K562 (cell line): ENCODE measurements around the gene STOX2. TPM values are rescaled to one million over a fixed set of nuclear protein-coding genes. Genes with fewer than 3 reads are reported as not detected.

Source experiments
- ATAC-seq: fragments of 200-7000 bp; cut with Tn5 transposase; 3 replicates; pipeline ENCODE4 v1.9.1; 2020; ENCODE audit warnings: moderate library complexity
- BruUV-seq: library from RNA; stranded (reverse); fragments of 400-500 nt; replicated peaks from 2 replicates; lab custom pipeline; 2021; lab: Mats Ljungman, UMichigan
- CTCF ChIA-PET: fragments of 300-600 bp; formaldehyde crosslinking; extraction: SDS; loops from one replicate; lab custom pipeline; 2021; ENCODE audit warnings: low intra/inter-chr PET ratio; lab: Yijun Ruan, JAX
- POLR2A ChIA-PET: fragments of 300-600, 350-650 bp; sonication (Branson Sonifier 250); formaldehyde crosslinking; extraction: SDS; loops from one replicate; lab custom pipeline; 2021; ENCODE audit warnings: antibody characterized with exemption, inconsistent platforms; lab: Yijun Ruan, JAX
- DNase-seq, 4 experiments: peaks; one replicate each; pipeline versions ENCODE4 v3.0.0 to v3.0.0-alpha.2; 2011 to 2018; ENCODE audit warnings: low spot score in 3 of 4, mixed read lengths in 3 of 4; ENCODE audit errors: extremely low read depth in 1 of 4
- FAIRE-seq: peaks from 2 replicates; lab custom pipeline; 2011; peaks lifted over from hg19 to GRCh38; lab: Jason Lieb, UNC
- H2AFZ ChIP-seq: 2 replicates; pipeline ENCODE4 v1.6.0; 2011; ENCODE audit warnings: low read depth, low read length, control low read depth, inconsistent platforms
- H3K27ac ChIP-seq: fragments of 200-600 bp; 3 replicates; pipeline ENCODE4 v1.8.0; 2011; ENCODE audit warnings: low read depth, mild to moderate bottlenecking, control low read depth, inconsistent platforms, low read length, moderate library complexity, mixed read lengths; ENCODE audit errors: extremely low read depth
- H3K27me3 ChIP-seq, 2 experiments: fragments of 300-600 bp in 1 of 2; 2 replicates in 1 of 2; 3 replicates in 1 of 2; pipeline versions ENCODE4 v1.6.0 to v1.8.0; 2011; ENCODE audit warnings: inconsistent platforms in 2 of 2, low read length in 2 of 2, mild to moderate bottlenecking in 1 of 2, mixed read lengths in 1 of 2, moderate library complexity in 1 of 2; ENCODE audit not compliant: control insufficient read depth in 2 of 2, insufficient read depth in 2 of 2
- H3K36me3 ChIP-seq: fragments of 300-600 bp; 3 replicates; pipeline ENCODE4 v1.8.0; 2011; ENCODE audit warnings: mild to moderate bottlenecking, low read length, inconsistent platforms; ENCODE audit not compliant: control insufficient read depth, insufficient read depth
- H3K4me1 ChIP-seq, 2 experiments: fragments of 200-600 bp in 1 of 2; replicated peaks in 1 of 2; 2 replicates in 1 of 2; 3 replicates in 1 of 2; pipeline versions ENCODE4 v1.5.1 to v1.8.0; 2011; ENCODE audit warnings: inconsistent platforms in 2 of 2, low read length in 2 of 2, mild to moderate bottlenecking in 1 of 2, mixed read lengths in 1 of 2, moderate library complexity in 1 of 2; ENCODE audit not compliant: control insufficient read depth in 2 of 2, insufficient read depth in 2 of 2
- H3K4me2 ChIP-seq: 2 replicates; pipeline ENCODE4 v1.6.1; 2011; ENCODE audit warnings: low read length, control low read depth, inconsistent platforms, mixed read lengths; ENCODE audit not compliant: insufficient read depth
- H3K4me3 ChIP-seq: fragments of 200-600 bp; sonication (generic), shearing (Covaris generic); 2 replicates; pipeline ENCODE4 v1.5.1; 2016; ENCODE audit warnings: control low read depth, inconsistent platforms
- H3K79me2 ChIP-seq: fragments of 200-600 bp; 3 replicates; pipeline ENCODE4 v1.8.0; 2011; ENCODE audit warnings: low read length, inconsistent platforms; ENCODE audit not compliant: control insufficient read depth, insufficient read depth
- H3K9ac ChIP-seq, 2 experiments: 2 replicates each; pipeline versions ENCODE4 v1.6.0 to v1.6.1; 2011; ENCODE audit warnings: low read depth in 2 of 2, low read length in 2 of 2, control low read depth in 1 of 2, inconsistent platforms in 1 of 2, mild to moderate bottlenecking in 1 of 2, mixed read lengths in 1 of 2; ENCODE audit not compliant: insufficient read depth in 1 of 2
- H3K9me1 ChIP-seq: one replicate; pipeline ENCODE4 v1.6.0; 2011; ENCODE audit warnings: inconsistent platforms, mild to moderate bottlenecking, low read length, moderate library complexity; ENCODE audit not compliant: control insufficient read depth, insufficient read depth
- H3K9me3 ChIP-seq: replicated peaks from 2 replicates; pipeline ENCODE4 v1.5.1; 2011; ENCODE audit warnings: low read depth, low read length, inconsistent platforms; ENCODE audit not compliant: control insufficient read depth, insufficient read depth
- H4K20me1 ChIP-seq: replicated peaks from 2 replicates; pipeline ENCODE4 v1.6.1; 2011; ENCODE audit warnings: low read length, inconsistent platforms, mixed read lengths; ENCODE audit not compliant: control insufficient read depth, insufficient read depth
- BMI1 ChIP-seq: fragments of 150-350 bp; IDR thresholded peaks from 2 replicates; pipeline ENCODE4 v1.6.1; 2014; ENCODE audit warnings: low read length
- FUS ChIP-seq: fragments of 200-400 bp; formaldehyde crosslinking; optimal IDR thresholded peaks from 2 replicates; pipeline ENCODE3; 2017; ENCODE audit warnings: low read depth, low read length
- JUND ChIP-seq, 2 experiments: IDR thresholded peaks; 2 replicates in 1 of 2; 3 replicates in 1 of 2; pipeline ENCODE4 v1.6.1; 2011; ENCODE audit warnings: borderline replicate concordance in 2 of 2, low read depth in 2 of 2, low read length in 2 of 2, improper control_type of control experiment in 1 of 2, missing biosample characterization in 1 of 2, missing genetic modification characterization in 1 of 2, missing genetic modification reagents in 1 of 2
- PTBP1 ChIP-seq: fragments of 200-400 bp; formaldehyde crosslinking; IDR thresholded peaks from 2 replicates; pipeline ENCODE4 v1.6.1; 2017; ENCODE audit warnings: low read depth, low read length
- SRSF3 ChIP-seq: fragments of 200-400 bp; formaldehyde crosslinking; IDR thresholded peaks from 2 replicates; pipeline ENCODE4 v1.6.1; 2016; ENCODE audit warnings: mild to moderate bottlenecking, low read length, moderate library complexity; ENCODE audit not compliant: insufficient read depth
- USF1 ChIP-seq: sonication (generic); formaldehyde crosslinking; IDR thresholded peaks from 2 replicates; pipeline ENCODE4 v1.9.0; 2022; ENCODE audit warnings: mild to moderate bottlenecking, missing genetic modification reagents
- VEZF1 ChIP-seq: fragments of 200-800 bp; sonication (Bioruptor generic); IDR thresholded peaks from 2 replicates; pipeline ENCODE4 v1.6.1; 2017; ENCODE audit warnings: missing genetic modification characterization, missing compliant biosample characterization
- ZNF384 ChIP-seq: IDR thresholded peaks from 2 replicates; pipeline ENCODE4 v1.6.1; 2012; ENCODE audit warnings: low read depth, low read length, improper control_type of control experiment
- ZNF551 ChIP-seq: fragments of 250-450 bp; sonication (Bioruptor Pico); IDR thresholded peaks from 2 replicates; pipeline ENCODE4 v1.5.0; 2021; ENCODE audit warnings: mild to moderate bottlenecking, moderate library complexity
- ZNF830 ChIP-seq: fragments of 250-450 bp; sonication (Bioruptor Pico); IDR thresholded peaks from 2 replicates; pipeline ENCODE4 v1.5.0; 2021; ENCODE audit warnings: mild to moderate bottlenecking
- WGBS: fragments of 100-300 bp; shearing (Covaris generic); methylation state at CpG from one replicate; pipeline ENCODE4 v1.1.6; 2016; ENCODE audit warnings: low coverage, mixed read lengths; ENCODE audit not compliant: insufficient coverage; ENCODE audit errors: missing lambda C conversion rate; 5-methylcytosine and 5-hydroxymethylcytosine counted together
- in situ Hi-C: fragments of 300-500 bp; cut with MboI; formaldehyde crosslinking; loops from 4 replicates; pipeline ENCODE4 v1.15.0; 2018; ENCODE audit warnings: inconsistent platforms, mixed read lengths
- intact Hi-C: fragments of 100-400 bp; cut with micrococcal nuclease; formaldehyde crosslinking; loops from 2 replicates; pipeline ENCODE4 v1.14.2; 2022
- polyA plus RNA-seq, 8 experiments: library from polyadenylated mRNA; depleted of rRNA in 4 of 8; stranded (reverse) in 5 of 8; unstranded in 3 of 8; fragments of >200 nt; fragmentation: Nextera tagmentation in 2 of 8; fragmentation: Illumina TruSeq in 1 of 8; extraction: Ambion mirVana in 2 of 8; extraction: Trizol in 1 of 8; gene quantifications; 2 replicates each; pipeline versions ENCODE4 v1.2.1 to v1.2.3, GENCODE V29; 2011 to 2014; ENCODE audit warnings: inconsistent platforms in 1 of 8, missing spikeins in 1 of 8
- total RNA-seq, 7 experiments: library from RNA; depleted of rRNA in 6 of 7; stranded (reverse); fragments of >200 nt in 6 of 7; fragmentation: Illumina TruSeq in 2 of 7; extraction: Trizol in 2 of 7; gene quantifications; 2 replicates each; pipeline versions ENCODE4 v1.2.1 to v1.2.3, GENCODE V29; 2011 to 2021; ENCODE audit warnings: low replicate concordance in 1 of 7
- TF ChIP-seq, protein P1 (sequence below): fragments of 250-450 bp; sonication (Bioruptor Pico); IDR thresholded peaks from 2 replicates; pipeline ENCODE4 v1.5.0; 2020; ENCODE audit warnings: mild to moderate bottlenecking, borderline replicate concordance
- TF ChIP-seq, protein P2 (sequence below): sonication (generic); formaldehyde crosslinking; IDR thresholded peaks from 2 replicates; pipeline ENCODE4 v1.8.1; 2023; ENCODE audit warnings: mild to moderate bottlenecking, missing genetic modification reagents, moderate library complexity
- TF ChIP-seq, protein P3 (sequence below): IDR thresholded peaks from 3 replicates; pipeline ENCODE4 v1.6.1; 2011; ENCODE audit warnings: borderline replicate concordance, mild to moderate bottlenecking, moderate library complexity; ENCODE audit not compliant: insufficient read length; ENCODE audit errors: extremely low read depth

STOX2 gene
- total and polyA plus RNA-seq, 9 of the 15 experiments (the other 6 are each of a cell fraction or from before 2014, with no cell fraction given) = not detected

GRCh38 chr4:183934761-183935160, 29.7 kb downstream of the STOX2 start:
- no peak for FAIRE-seq
- no peaks in the 10 kb centered on the region for H3K9me1 ChIP-seq
- no peak overlapping the region for H3K4me2 ChIP-seq
- no peak overlapping the region for H3K9ac ChIP-seq
- no peaks in the 10 kb centered on the region for H3K4me1 ChIP-seq
- no peak overlapping the region for H3K4me3 ChIP-seq
- no peaks in the 10 kb centered on the region for H3K79me2 ChIP-seq
- H4K20me1 ChIP-seq = no peaks in the 10 kb centered on the region; the same call in 1 of the 2 replicates
- H3K27me3 ChIP-seq = peaks cover 5 to 30% of the 10 kb centered on the region in 2 experiments; a peak in 4 of 5 replicates
- H3K36me3 ChIP-seq = no peaks in the 10 kb centered on the region
- H3K27ac ChIP-seq = no peak overlapping the region
- H3K9me3 ChIP-seq = no peaks in the 10 kb centered on the region
- ATAC-seq = no peak
- ChIA-PET POLR2A (no interaction called here), CTCF (no interaction called here)
- no TSS peak for BruUV-seq
- H2AFZ ChIP-seq = no peak overlapping the region
- intact Hi-C loops (no loop called here), in situ Hi-C loops (no loop called here)
- DNase-seq = no peak
- WGBS = 3% methylated on average over 6 of the region's 6 CpGs
- no peak for TF ChIP-seq ZNF384
- no peak for TF ChIP-seq BMI1
- no peak for TF ChIP-seq USF1 (CRISPR knock-in tag)
- no peak for TF ChIP-seq VEZF1 (CRISPR knock-in tag)
- no peak for TF ChIP-seq FUS
- no peak for TF ChIP-seq PTBP1
- TF ChIP-seq, protein P1, sequence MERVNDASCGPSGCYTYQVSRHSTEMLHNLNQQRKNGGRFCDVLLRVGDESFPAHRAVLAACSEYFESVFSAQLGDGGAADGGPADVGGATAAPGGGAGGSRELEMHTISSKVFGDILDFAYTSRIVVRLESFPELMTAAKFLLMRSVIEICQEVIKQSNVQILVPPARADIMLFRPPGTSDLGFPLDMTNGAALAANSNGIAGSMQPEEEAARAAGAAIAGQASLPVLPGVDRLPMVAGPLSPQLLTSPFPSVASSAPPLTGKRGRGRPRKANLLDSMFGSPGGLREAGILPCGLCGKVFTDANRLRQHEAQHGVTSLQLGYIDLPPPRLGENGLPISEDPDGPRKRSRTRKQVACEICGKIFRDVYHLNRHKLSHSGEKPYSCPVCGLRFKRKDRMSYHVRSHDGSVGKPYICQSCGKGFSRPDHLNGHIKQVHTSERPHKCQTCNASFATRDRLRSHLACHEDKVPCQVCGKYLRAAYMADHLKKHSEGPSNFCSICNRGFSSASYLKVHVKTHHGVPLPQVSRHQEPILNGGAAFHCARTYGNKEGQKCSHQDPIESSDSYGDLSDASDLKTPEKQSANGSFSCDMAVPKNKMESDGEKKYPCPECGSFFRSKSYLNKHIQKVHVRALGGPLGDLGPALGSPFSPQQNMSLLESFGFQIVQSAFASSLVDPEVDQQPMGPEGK = no peak
- no peak for TF ChIP-seq ZNF830 (CRISPR knock-in tag)
- no peak for TF ChIP-seq JUND (IDR thresholded peaks at IDR 0.05; ENCODE audit: borderline replicate concordance, low read depth, low read length)
- no peak for TF ChIP-seq JUND (tag; IDR thresholded peaks at IDR 0.05; ENCODE audit: borderline replicate concordance, low read depth, low read length)
- TF ChIP-seq, protein P2, sequence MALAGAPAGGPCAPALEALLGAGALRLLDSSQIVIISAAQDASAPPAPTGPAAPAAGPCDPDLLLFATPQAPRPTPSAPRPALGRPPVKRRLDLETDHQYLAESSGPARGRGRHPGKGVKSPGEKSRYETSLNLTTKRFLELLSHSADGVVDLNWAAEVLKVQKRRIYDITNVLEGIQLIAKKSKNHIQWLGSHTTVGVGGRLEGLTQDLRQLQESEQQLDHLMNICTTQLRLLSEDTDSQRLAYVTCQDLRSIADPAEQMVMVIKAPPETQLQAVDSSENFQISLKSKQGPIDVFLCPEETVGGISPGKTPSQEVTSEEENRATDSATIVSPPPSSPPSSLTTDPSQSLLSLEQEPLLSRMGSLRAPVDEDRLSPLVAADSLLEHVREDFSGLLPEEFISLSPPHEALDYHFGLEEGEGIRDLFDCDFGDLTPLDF = no peak
- no peak for TF ChIP-seq ZNF551 (CRISPR knock-in tag)
- no peak for TF ChIP-seq SRSF3
- TF ChIP-seq, protein P3, sequence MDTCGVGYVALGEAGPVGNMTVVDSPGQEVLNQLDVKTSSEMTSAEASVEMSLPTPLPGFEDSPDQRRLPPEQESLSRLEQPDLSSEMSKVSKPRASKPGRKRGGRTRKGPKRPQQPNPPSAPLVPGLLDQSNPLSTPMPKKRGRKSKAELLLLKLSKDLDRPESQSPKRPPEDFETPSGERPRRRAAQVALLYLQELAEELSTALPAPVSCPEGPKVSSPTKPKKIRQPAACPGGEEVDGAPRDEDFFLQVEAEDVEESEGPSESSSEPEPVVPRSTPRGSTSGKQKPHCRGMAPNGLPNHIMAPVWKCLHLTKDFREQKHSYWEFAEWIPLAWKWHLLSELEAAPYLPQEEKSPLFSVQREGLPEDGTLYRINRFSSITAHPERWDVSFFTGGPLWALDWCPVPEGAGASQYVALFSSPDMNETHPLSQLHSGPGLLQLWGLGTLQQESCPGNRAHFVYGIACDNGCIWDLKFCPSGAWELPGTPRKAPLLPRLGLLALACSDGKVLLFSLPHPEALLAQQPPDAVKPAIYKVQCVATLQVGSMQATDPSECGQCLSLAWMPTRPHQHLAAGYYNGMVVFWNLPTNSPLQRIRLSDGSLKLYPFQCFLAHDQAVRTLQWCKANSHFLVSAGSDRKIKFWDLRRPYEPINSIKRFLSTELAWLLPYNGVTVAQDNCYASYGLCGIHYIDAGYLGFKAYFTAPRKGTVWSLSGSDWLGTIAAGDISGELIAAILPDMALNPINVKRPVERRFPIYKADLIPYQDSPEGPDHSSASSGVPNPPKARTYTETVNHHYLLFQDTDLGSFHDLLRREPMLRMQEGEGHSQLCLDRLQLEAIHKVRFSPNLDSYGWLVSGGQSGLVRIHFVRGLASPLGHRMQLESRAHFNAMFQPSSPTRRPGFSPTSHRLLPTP = no peak
